Activated T-cell treated with anti-CD3 and anti-CD28 coated beads, Interleukin-2, amount 50 U/mL, for 4 hours (primary cell): ENCODE measurements around the gene LOXHD1. TPM values are rescaled to one million over a fixed set of nuclear protein-coding genes. Genes with fewer than 3 reads are reported as not detected.

Experiments used
- ATAC-seq, 2 donors: fragments of 200-7000 bp; cut with Tn5 transposase; one replicate each; pipeline ENCODE4 v1.10.0; 2021
- DNase-seq: peaks from one replicate; pipeline ENCODE4 v3.0.0-alpha.2; 2020
- H3K27me3 Mint-ChIP-seq: one replicate; pipeline ENCODE4 v1.8.0; 2021; ENCODE audit warnings: low read depth, mixed read lengths
- H3K36me3 Mint-ChIP-seq: one replicate; pipeline ENCODE4 v1.8.0; 2022; ENCODE audit warnings: mixed read lengths; ENCODE audit not compliant: insufficient read depth
- H3K4me1 Mint-ChIP-seq: one replicate; pipeline ENCODE4 v1.8.0; 2021; ENCODE audit warnings: low read depth, mixed read lengths
- H3K4me3 Mint-ChIP-seq: one replicate; pipeline ENCODE4 v1.8.0; 2021; ENCODE audit warnings: mild to moderate bottlenecking, moderate library complexity, mixed read lengths
- H3K9me3 Mint-ChIP-seq: one replicate; pipeline ENCODE4 v1.8.0; 2021; ENCODE audit warnings: mixed read lengths
- total RNA-seq, 3 donors: library from RNA; stranded (reverse); gene quantifications; one replicate each; pipeline ENCODE4 v1.2.1, GENCODE V29; 2021

Gene LOXHD1
- total RNA-seq, 3 donors from 2014 or later, result not detected

DNA sequence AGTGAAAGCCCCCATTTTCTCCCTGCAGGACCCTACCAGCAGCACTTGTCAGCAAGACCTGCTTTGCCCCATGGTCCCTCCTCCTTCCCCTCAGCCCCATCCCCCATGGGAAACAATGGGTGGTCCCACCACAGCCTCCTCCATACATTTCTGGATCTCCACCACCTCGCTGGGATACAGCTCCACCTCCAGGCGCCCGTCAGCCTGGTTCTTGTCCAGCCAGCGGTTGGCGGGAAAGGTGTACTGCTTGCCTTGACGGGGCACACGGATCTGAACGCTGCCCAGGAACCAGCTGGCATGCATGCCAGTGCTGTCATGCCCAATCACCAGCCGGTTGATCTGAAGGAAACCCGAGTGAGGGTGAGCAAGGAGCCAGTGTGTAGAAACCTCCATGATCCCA is 90.9 kb downstream of the LOXHD1 start:
- Mint-ChIP-seq H3K27me3 (peaks cover 12% of the 10 kb centered on the region), H3K4me1 (no peaks in the 10 kb centered on the region), H3K36me3 (no peaks in the 10 kb centered on the region), H3K4me3 (no peak overlapping the region), H3K9me3 (no peaks in the 10 kb centered on the region)
- DNase-seq, result no peak
- ATAC-seq, result no peak

GRCh38 chr18:46565256-46565655 is 91.8 kb downstream of the LOXHD1 start:
- Mint-ChIP-seq H3K4me3 (no peak overlapping the region), H3K27me3 (peaks cover 10% of the 10 kb centered on the region), H3K9me3 (no peaks in the 10 kb centered on the region), H3K4me1 (no peaks in the 10 kb centered on the region), H3K36me3 (no peaks in the 10 kb centered on the region)
- ATAC-seq, result no peak
- DNase-seq, result no peak

GRCh38 chr18:46563317-46563716 is 93.7 kb downstream of the LOXHD1 start:
- Mint-ChIP-seq H3K27me3 (peaks cover 10% of the 10 kb centered on the region), H3K4me1 (no peaks in the 10 kb centered on the region), H3K4me3 (no peak overlapping the region), H3K9me3 (no peaks in the 10 kb centered on the region), H3K36me3 (no peaks in the 10 kb centered on the region)
- DNase-seq, result no peak
- no peak for ATAC-seq

GRCh38 chr18:46562674-46563192 is 94.3 kb downstream of the LOXHD1 start:
- Mint-ChIP-seq H3K36me3 (no peaks in the 10 kb centered on the region), H3K9me3 (no peaks in the 10 kb centered on the region), H3K27me3 (peaks cover 10% of the 10 kb centered on the region), H3K4me3 (no peak overlapping the region), H3K4me1 (no peaks in the 10 kb centered on the region)
- ATAC-seq (no peak), DNase-seq (no peak)

DNA sequence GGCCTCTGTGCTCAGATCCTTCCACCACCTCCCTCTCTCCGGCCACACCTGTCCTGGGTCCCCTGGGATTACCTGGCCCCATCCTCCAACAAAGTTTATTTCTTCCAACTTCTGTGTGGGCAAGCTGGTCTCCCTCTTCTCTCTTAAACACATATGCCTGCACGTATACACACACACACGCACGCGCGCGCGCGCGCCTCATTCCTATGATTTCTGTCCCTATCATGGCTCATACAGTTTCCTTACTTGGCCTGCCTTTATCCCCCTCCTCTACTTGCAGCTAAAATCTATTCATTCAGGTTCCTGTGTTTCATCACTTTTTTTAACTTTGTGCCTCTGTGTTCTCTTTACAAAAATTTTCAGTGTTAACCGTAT is 96.4 kb downstream of the LOXHD1 start:
- Mint-ChIP-seq H3K9me3 (no peaks in the 10 kb centered on the region), H3K4me3 (no peak overlapping the region), H3K27me3 (peaks cover 5% of the 10 kb centered on the region), H3K36me3 (no peaks in the 10 kb centered on the region), H3K4me1 (no peaks in the 10 kb centered on the region)
- ATAC-seq, result no peak
- no peak for DNase-seq

- ATAC-seq (no peak), DNase-seq (no peak)
- peaks cover 3% of the 10 kb centered on the region for H3K27me3 Mint-ChIP-seq
- H3K4me3 Mint-ChIP-seq, result no peak overlapping the region
- no peaks in the 10 kb centered on the region for H3K36me3 Mint-ChIP-seq
- H3K9me3 Mint-ChIP-seq, result no peaks in the 10 kb centered on the region
- no peaks in the 10 kb centered on the region for H3K4me1 Mint-ChIP-seq
These were observed 96.9 kb downstream of the LOXHD1 start for GRCh38 chr18:46559946-46560670.

DNA sequence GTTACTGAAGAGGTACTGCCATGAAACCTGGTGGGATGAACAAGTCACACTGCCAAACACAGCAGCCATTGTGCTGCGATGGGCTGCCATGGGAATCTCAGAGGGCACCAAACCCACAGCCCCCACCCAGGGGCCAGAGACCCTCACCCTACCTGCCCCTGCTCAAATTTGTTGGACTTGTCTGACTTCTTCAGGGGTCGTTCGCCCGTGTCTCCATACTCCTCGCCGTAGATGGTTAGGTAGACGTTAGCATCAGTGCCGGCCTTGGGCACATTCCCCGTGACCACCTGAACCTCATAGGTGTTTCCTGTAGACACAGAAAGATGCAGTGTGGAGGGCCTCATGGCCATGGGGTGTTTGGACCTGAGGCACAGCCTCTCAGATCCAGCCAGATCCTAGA is 97.7 kb downstream of the LOXHD1 start:
- ATAC-seq, result no peak
- Mint-ChIP-seq H3K4me1 (no peaks in the 10 kb centered on the region), H3K4me3 (no peak overlapping the region), H3K36me3 (no peaks in the 10 kb centered on the region), H3K27me3 (no peaks in the 10 kb centered on the region), H3K9me3 (no peaks in the 10 kb centered on the region)
- no peak for DNase-seq

DNA sequence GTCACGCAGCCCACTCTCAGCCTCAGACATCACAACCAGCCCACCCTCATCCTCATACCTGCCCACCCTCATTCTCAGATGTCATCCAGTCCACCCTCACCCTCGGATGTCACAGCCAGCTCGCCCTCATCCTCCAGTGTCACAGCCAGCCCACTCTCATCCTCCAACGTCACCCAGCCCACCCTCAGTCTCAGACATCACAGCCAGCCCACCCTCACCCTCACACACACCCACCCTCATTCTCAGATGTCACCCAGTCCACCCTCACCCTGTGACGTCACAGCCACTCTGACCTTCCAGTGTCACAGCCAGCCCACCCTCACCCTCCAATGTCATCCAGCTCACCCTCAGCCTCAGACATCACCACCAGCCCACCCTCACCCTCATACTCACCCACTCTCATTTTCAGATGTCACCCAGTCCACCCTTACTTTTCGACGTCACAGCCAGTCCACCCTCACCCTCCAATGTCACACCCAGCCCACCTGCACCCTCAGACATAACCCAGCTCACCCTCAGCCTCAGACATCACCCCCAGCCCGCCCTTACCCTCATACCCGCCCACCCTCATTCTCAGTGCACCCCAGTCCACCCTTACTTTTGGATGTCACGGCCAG is 100.3 kb downstream of the LOXHD1 start:
- Mint-ChIP-seq H3K27me3 (no peaks in the 10 kb centered on the region), H3K4me1 (no peaks in the 10 kb centered on the region), H3K9me3 (no peaks in the 10 kb centered on the region), H3K36me3 (no peaks in the 10 kb centered on the region), H3K4me3 (no peak overlapping the region)
- no peak for DNase-seq
- no peak for ATAC-seq

- no peak for ATAC-seq
- Mint-ChIP-seq H3K36me3 (no peaks in the 10 kb centered on the region), H3K27me3 (no peaks in the 10 kb centered on the region), H3K4me3 (no peak overlapping the region), H3K4me1 (no peaks in the 10 kb centered on the region), H3K9me3 (no peaks in the 10 kb centered on the region)
- DNase-seq, result no peak
These were observed 101.3 kb downstream of the LOXHD1 start for GRCh38 chr18:46555724-46556123.

- Mint-ChIP-seq H3K27me3 (no peaks in the 10 kb centered on the region), H3K9me3 (no peaks in the 10 kb centered on the region), H3K4me1 (no peaks in the 10 kb centered on the region), H3K36me3 (no peaks in the 10 kb centered on the region), H3K4me3 (no peak overlapping the region)
- ATAC-seq (no peak), DNase-seq (no peak)
These were observed 101.8 kb downstream of the LOXHD1 start for GRCh38 chr18:46555213-46555612.

- H3K36me3 Mint-ChIP-seq, result no peaks in the 10 kb centered on the region
- ATAC-seq (no peak), DNase-seq (no peak)
- H3K4me1 Mint-ChIP-seq, result no peaks in the 10 kb centered on the region
- H3K9me3 Mint-ChIP-seq, result no peaks in the 10 kb centered on the region
- H3K27me3 Mint-ChIP-seq, result no peaks in the 10 kb centered on the region
- no peak overlapping the region for H3K4me3 Mint-ChIP-seq
These were observed 102.5 kb downstream of the LOXHD1 start for GRCh38 chr18:46554406-46555080.

GRCh38 chr18:46550609-46551008 is 106.4 kb downstream of the LOXHD1 start:
- ATAC-seq (no peak), DNase-seq (no peak)

DNA sequence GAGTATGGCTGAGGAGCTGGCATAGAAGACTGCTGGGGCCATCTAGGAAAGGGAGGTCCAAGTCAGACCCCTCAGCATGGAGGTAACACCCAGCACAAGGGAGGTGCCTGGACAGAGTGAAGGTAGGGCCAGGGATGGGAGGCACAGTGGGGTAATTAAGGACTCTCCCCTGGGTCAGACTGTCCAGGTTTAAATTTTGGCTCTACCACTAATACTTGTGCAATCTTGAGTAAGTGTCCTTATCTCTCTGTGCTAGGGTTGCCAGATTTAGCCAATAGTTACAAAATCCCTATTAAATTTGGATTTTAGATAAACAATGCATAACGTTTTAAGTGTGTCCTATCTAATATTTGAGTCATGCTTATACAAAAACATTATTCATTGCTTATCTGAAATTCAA is 109.5 kb downstream of the LOXHD1 start:
- H3K9me3 Mint-ChIP-seq, result no peaks in the 10 kb centered on the region

More at GRCh38 chr18:46550609-46551008, 106.4 kb downstream of the LOXHD1 start:
- peaks cover 9% of the 10 kb centered on the region for H3K27me3 Mint-ChIP-seq
- no peaks in the 10 kb centered on the region for H3K9me3 Mint-ChIP-seq
- no peak overlapping the region for H3K4me3 Mint-ChIP-seq
- H3K36me3 Mint-ChIP-seq, result no peaks in the 10 kb centered on the region
- no peaks in the 10 kb centered on the region for H3K4me1 Mint-ChIP-seq

GRCh38 chr18:46546111-46546640 is 110.8 kb downstream of the LOXHD1 start:
- no peaks in the 10 kb centered on the region for H3K9me3 Mint-ChIP-seq
- H3K36me3 Mint-ChIP-seq, result no peaks in the 10 kb centered on the region
- peaks cover 10% of the 10 kb centered on the region for H3K27me3 Mint-ChIP-seq
- H3K4me3 Mint-ChIP-seq, result no peak overlapping the region
- DNase-seq (no peak), ATAC-seq (no peak)
- no peaks in the 10 kb centered on the region for H3K4me1 Mint-ChIP-seq

More for the DNA sequence above, 109.5 kb downstream of the LOXHD1 start:
- Mint-ChIP-seq H3K4me1 (no peaks in the 10 kb centered on the region), H3K27me3 (peaks cover 10% of the 10 kb centered on the region), H3K4me3 (no peak overlapping the region), H3K36me3 (no peaks in the 10 kb centered on the region)
- ATAC-seq, result no peak
- no peak for DNase-seq
